K562 (cell line): Measurements from ENCODE around the gene ARID3B. TPM values are rescaled to one million over a fixed set of nuclear protein-coding genes. Genes with fewer than 3 reads are reported as not detected.

Experiments used
- ATAC-seq: fragments of 200-7000 bp; cut with Tn5 transposase; 3 replicates; pipeline ENCODE4 v1.9.1; 2020; ENCODE audit warnings: moderate library complexity
- BruUV-seq: library from RNA; stranded (reverse); fragments of 400-500 nt; replicated peaks from 2 replicates; lab custom pipeline; 2021; lab: Mats Ljungman, UMichigan
- CTCF ChIA-PET: fragments of 300-600 bp; formaldehyde crosslinking; extraction: SDS; loops from one replicate; lab custom pipeline; 2021; ENCODE audit warnings: low intra/inter-chr PET ratio; lab: Yijun Ruan, JAX
- POLR2A ChIA-PET: fragments of 300-600, 350-650 bp; sonication (Branson Sonifier 250); formaldehyde crosslinking; extraction: SDS; loops from one replicate; lab custom pipeline; 2021; ENCODE audit warnings: antibody characterized with exemption, inconsistent platforms; lab: Yijun Ruan, JAX
- DNase-seq, 4 experiments: peaks; one replicate each; pipeline versions ENCODE4 v3.0.0 to v3.0.0-alpha.2; 2011 to 2018; ENCODE audit warnings: low spot score in 3 of 4, mixed read lengths in 3 of 4; ENCODE audit errors: extremely low read depth in 1 of 4
- FAIRE-seq: peaks from 2 replicates; lab custom pipeline; 2011; peaks lifted over from hg19 to GRCh38; lab: Jason Lieb, UNC
- H2AFZ ChIP-seq: 2 replicates; pipeline ENCODE4 v1.6.0; 2011; ENCODE audit warnings: low read depth, low read length, control low read depth, inconsistent platforms
- H3K27ac ChIP-seq: fragments of 200-600 bp; 3 replicates; pipeline ENCODE4 v1.8.0; 2011; ENCODE audit warnings: low read depth, mild to moderate bottlenecking, control low read depth, inconsistent platforms, low read length, moderate library complexity, mixed read lengths; ENCODE audit errors: extremely low read depth
- H3K27me3 ChIP-seq, 2 experiments: fragments of 300-600 bp in 1 of 2; 2 replicates in 1 of 2; 3 replicates in 1 of 2; pipeline versions ENCODE4 v1.6.0 to v1.8.0; 2011; ENCODE audit warnings: inconsistent platforms in 2 of 2, low read length in 2 of 2, mild to moderate bottlenecking in 1 of 2, mixed read lengths in 1 of 2, moderate library complexity in 1 of 2; ENCODE audit not compliant: control insufficient read depth in 2 of 2, insufficient read depth in 2 of 2
- H3K36me3 ChIP-seq: fragments of 300-600 bp; 3 replicates; pipeline ENCODE4 v1.8.0; 2011; ENCODE audit warnings: mild to moderate bottlenecking, low read length, inconsistent platforms; ENCODE audit not compliant: control insufficient read depth, insufficient read depth
- H3K4me1 ChIP-seq, 2 experiments: fragments of 200-600 bp in 1 of 2; replicated peaks in 1 of 2; 2 replicates in 1 of 2; 3 replicates in 1 of 2; pipeline versions ENCODE4 v1.5.1 to v1.8.0; 2011; ENCODE audit warnings: inconsistent platforms in 2 of 2, low read length in 2 of 2, mild to moderate bottlenecking in 1 of 2, mixed read lengths in 1 of 2, moderate library complexity in 1 of 2; ENCODE audit not compliant: control insufficient read depth in 2 of 2, insufficient read depth in 2 of 2
- H3K4me2 ChIP-seq: 2 replicates; pipeline ENCODE4 v1.6.1; 2011; ENCODE audit warnings: low read length, control low read depth, inconsistent platforms, mixed read lengths; ENCODE audit not compliant: insufficient read depth
- H3K4me3 ChIP-seq: fragments of 200-600 bp; sonication (generic), shearing (Covaris generic); 2 replicates; pipeline ENCODE4 v1.5.1; 2016; ENCODE audit warnings: control low read depth, inconsistent platforms
- H3K79me2 ChIP-seq: fragments of 200-600 bp; 3 replicates; pipeline ENCODE4 v1.8.0; 2011; ENCODE audit warnings: low read length, inconsistent platforms; ENCODE audit not compliant: control insufficient read depth, insufficient read depth
- H3K9ac ChIP-seq, 2 experiments: 2 replicates each; pipeline versions ENCODE4 v1.6.0 to v1.6.1; 2011; ENCODE audit warnings: low read depth in 2 of 2, low read length in 2 of 2, control low read depth in 1 of 2, inconsistent platforms in 1 of 2, mild to moderate bottlenecking in 1 of 2, mixed read lengths in 1 of 2; ENCODE audit not compliant: insufficient read depth in 1 of 2
- H3K9me1 ChIP-seq: one replicate; pipeline ENCODE4 v1.6.0; 2011; ENCODE audit warnings: inconsistent platforms, mild to moderate bottlenecking, low read length, moderate library complexity; ENCODE audit not compliant: control insufficient read depth, insufficient read depth
- H3K9me3 ChIP-seq: replicated peaks from 2 replicates; pipeline ENCODE4 v1.5.1; 2011; ENCODE audit warnings: low read depth, low read length, inconsistent platforms; ENCODE audit not compliant: control insufficient read depth, insufficient read depth
- H4K20me1 ChIP-seq: replicated peaks from 2 replicates; pipeline ENCODE4 v1.6.1; 2011; ENCODE audit warnings: low read length, inconsistent platforms, mixed read lengths; ENCODE audit not compliant: control insufficient read depth, insufficient read depth
- ARID4B ChIP-seq: sonication (generic); formaldehyde crosslinking; IDR thresholded peaks from 2 replicates; pipeline ENCODE4 v1.8.0; 2022; ENCODE audit warnings: mild to moderate bottlenecking, missing genetic modification reagents
- ASH1L ChIP-seq: fragments of 450-650 bp; IDR thresholded peaks from 2 replicates; pipeline ENCODE4 v1.6.1; 2018; ENCODE audit warnings: borderline replicate concordance, mild to moderate bottlenecking, low read depth; ENCODE audit not compliant: partially characterized antibody
- HNRNPH1 ChIP-seq: fragments of 200-400 bp; formaldehyde crosslinking; optimal IDR thresholded peaks from 2 replicates; pipeline ENCODE3; 2017; ENCODE audit warnings: low read depth, mild to moderate bottlenecking, low read length, moderate library complexity
- MCM5 ChIP-seq: fragments of 450-650 bp; IDR thresholded peaks from 2 replicates; pipeline ENCODE4 v1.6.1; 2016; ENCODE audit warnings: low read depth
- NCOA6 ChIP-seq: fragments of 450-650 bp; IDR thresholded peaks from 2 replicates; pipeline ENCODE4 v1.6.1; 2017; ENCODE audit warnings: mild to moderate bottlenecking
- NONO ChIP-seq, 2 experiments: fragments of 200-400 bp in 1 of 2; fragments of 450-650 bp in 1 of 2; formaldehyde crosslinking in 1 of 2; IDR thresholded peaks; 2 replicates each; pipeline ENCODE4 v1.6.1; 2017; ENCODE audit warnings: low read depth in 2 of 2, mild to moderate bottlenecking in 2 of 2, moderate library complexity in 2 of 2, low read length in 1 of 2
- NR4A1 ChIP-seq, 2 experiments: fragments of 250-450 bp in 1 of 2; fragments of 450-650 bp in 1 of 2; sonication (Bioruptor Pico) in 1 of 2; IDR thresholded peaks; 2 replicates each; pipeline versions ENCODE4 v1.4.0 to v1.6.1; 2016 to 2020; ENCODE audit warnings: mild to moderate bottlenecking in 2 of 2, missing compliant biosample characterization in 1 of 2, missing genetic modification characterization in 1 of 2, moderate library complexity in 1 of 2
- RBM14 ChIP-seq: fragments of 200-400 bp; formaldehyde crosslinking; IDR thresholded peaks from 2 replicates; pipeline ENCODE4 v1.6.1; 2018; ENCODE audit warnings: low read depth, mild to moderate bottlenecking, low read length, moderate library complexity, borderline replicate concordance; ENCODE audit not compliant: insufficient read depth
- SIN3B ChIP-seq: fragments of 450-650 bp; IDR thresholded peaks from 2 replicates; pipeline ENCODE4 v1.6.1; 2017; ENCODE audit warnings: low read depth, mild to moderate bottlenecking, moderate library complexity
- WGBS: fragments of 100-300 bp; shearing (Covaris generic); methylation state at CpG from one replicate; pipeline ENCODE4 v1.1.6; 2016; ENCODE audit warnings: low coverage, mixed read lengths; ENCODE audit not compliant: insufficient coverage; ENCODE audit errors: missing lambda C conversion rate; 5-methylcytosine and 5-hydroxymethylcytosine counted together
- in situ Hi-C: fragments of 300-500 bp; cut with MboI; formaldehyde crosslinking; loops from 4 replicates; pipeline ENCODE4 v1.15.0; 2018; ENCODE audit warnings: inconsistent platforms, mixed read lengths
- intact Hi-C: fragments of 100-400 bp; cut with micrococcal nuclease; formaldehyde crosslinking; loops from 2 replicates; pipeline ENCODE4 v1.14.2; 2022
- polyA plus RNA-seq, 8 experiments: library from polyadenylated mRNA; depleted of rRNA in 4 of 8; stranded (reverse) in 5 of 8; unstranded in 3 of 8; fragments of >200 nt; fragmentation: Nextera tagmentation in 2 of 8; fragmentation: Illumina TruSeq in 1 of 8; extraction: Ambion mirVana in 2 of 8; extraction: Trizol in 1 of 8; gene quantifications; 2 replicates each; pipeline versions ENCODE4 v1.2.1 to v1.2.3, GENCODE V29; 2011 to 2014; ENCODE audit warnings: inconsistent platforms in 1 of 8, missing spikeins in 1 of 8
- total RNA-seq, 7 experiments: library from RNA; depleted of rRNA in 6 of 7; stranded (reverse); fragments of >200 nt in 6 of 7; fragmentation: Illumina TruSeq in 2 of 7; extraction: Trizol in 2 of 7; gene quantifications; 2 replicates each; pipeline versions ENCODE4 v1.2.1 to v1.2.3, GENCODE V29; 2011 to 2021; ENCODE audit warnings: low replicate concordance in 1 of 7
- TF ChIP-seq, protein P1 (sequence below): sonication (generic); formaldehyde crosslinking; IDR thresholded peaks from 2 replicates; pipeline ENCODE4 v1.8.0; 2023; ENCODE audit warnings: mild to moderate bottlenecking, missing genetic modification reagents
- TF ChIP-seq, protein P2 (sequence below): fragments of 250-450 bp; sonication (Bioruptor Pico); IDR thresholded peaks from 2 replicates; pipeline ENCODE4 v1.9.0; 2021; ENCODE audit warnings: mild to moderate bottlenecking, inconsistent platforms

ARID3B gene
- total and polyA plus RNA-seq, 9 of the 15 experiments (the other 6 are each of a cell fraction or from before 2014, with no cell fraction given) = 0.32 to 15.1 (median 7.1) TPM

GRCh38 chr15:74585857-74586256, 44.8 kb downstream of the ARID3B start:
- FAIRE-seq (no peak), DNase-seq (no peak), ATAC-seq (no peak)
- ChIA-PET CTCF (no interaction called here), POLR2A (interaction anchor here (0.9 to 1.0 kb wide), 2 partner anchors 11 to 12 kb away, joined by 3 read pairs; no protein-coding TSS in a partner anchor)
- Histone ChIP-seq H3K36me3 (peaks cover 4% of the 10 kb centered on the region; the same call in 2 of the 3 replicates), H2AFZ (no peak overlapping the region), H3K9me3 (no peaks in the 10 kb centered on the region), H3K79me2 (no peaks in the 10 kb centered on the region), H3K27ac (no peak overlapping the region), H3K4me3 (no peak overlapping the region), H3K27me3 (no peaks in the 10 kb centered on the region), H3K4me1 (peaks cover 16 to 20% of the 10 kb centered on the region in 2 experiments; a peak in 4 of 5 replicates), H3K4me2 (no peak overlapping the region), H4K20me1 (peaks cover 23% of the 10 kb centered on the region), H3K9ac (no peak overlapping the region), H3K9me1 (peaks cover 9% of the 10 kb centered on the region)
- BruUV-seq = no TSS peak
- intact Hi-C loops (loop anchor here (2.0 kb wide), 1 partner anchor 39 kb away; no protein-coding TSS in a partner anchor), in situ Hi-C loops (no loop called here)
- WGBS = 75% methylated on average over 9 of the region's 9 CpGs
- TF ChIP-seq HNRNPH1 (no peak), ARID4B (no peak), NCOA6 (no peak), NR4A1 (CRISPR knock-in tag; IDR thresholded peaks at IDR 0.05) (no peak), NR4A1 (tag; IDR thresholded peaks at IDR 0.05) (no peak), MCM5 (no peak), SIN3B (no peak), NONO (IDR thresholded peaks at IDR 0.05; ENCODE audit: low read depth in 2 of 2, low read length in 1 of 2) (no peak), ASH1L (no peak), RBM14 (no peak)
- TF ChIP-seq, protein P1, sequence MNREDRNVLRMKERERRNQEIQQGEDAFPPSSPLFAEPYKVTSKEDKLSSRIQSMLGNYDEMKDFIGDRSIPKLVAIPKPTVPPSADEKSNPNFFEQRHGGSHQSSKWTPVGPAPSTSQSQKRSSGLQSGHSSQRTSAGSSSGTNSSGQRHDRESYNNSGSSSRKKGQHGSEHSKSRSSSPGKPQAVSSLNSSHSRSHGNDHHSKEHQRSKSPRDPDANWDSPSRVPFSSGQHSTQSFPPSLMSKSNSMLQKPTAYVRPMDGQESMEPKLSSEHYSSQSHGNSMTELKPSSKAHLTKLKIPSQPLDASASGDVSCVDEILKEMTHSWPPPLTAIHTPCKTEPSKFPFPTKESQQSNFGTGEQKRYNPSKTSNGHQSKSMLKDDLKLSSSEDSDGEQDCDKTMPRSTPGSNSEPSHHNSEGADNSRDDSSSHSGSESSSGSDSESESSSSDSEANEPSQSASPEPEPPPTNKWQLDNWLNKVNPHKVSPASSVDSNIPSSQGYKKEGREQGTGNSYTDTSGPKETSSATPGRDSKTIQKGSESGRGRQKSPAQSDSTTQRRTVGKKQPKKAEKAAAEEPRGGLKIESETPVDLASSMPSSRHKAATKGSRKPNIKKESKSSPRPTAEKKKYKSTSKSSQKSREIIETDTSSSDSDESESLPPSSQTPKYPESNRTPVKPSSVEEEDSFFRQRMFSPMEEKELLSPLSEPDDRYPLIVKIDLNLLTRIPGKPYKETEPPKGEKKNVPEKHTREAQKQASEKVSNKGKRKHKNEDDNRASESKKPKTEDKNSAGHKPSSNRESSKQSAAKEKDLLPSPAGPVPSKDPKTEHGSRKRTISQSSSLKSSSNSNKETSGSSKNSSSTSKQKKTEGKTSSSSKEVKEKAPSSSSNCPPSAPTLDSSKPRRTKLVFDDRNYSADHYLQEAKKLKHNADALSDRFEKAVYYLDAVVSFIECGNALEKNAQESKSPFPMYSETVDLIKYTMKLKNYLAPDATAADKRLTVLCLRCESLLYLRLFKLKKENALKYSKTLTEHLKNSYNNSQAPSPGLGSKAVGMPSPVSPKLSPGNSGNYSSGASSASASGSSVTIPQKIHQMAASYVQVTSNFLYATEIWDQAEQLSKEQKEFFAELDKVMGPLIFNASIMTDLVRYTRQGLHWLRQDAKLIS = no peak
- TF ChIP-seq, protein P2, sequence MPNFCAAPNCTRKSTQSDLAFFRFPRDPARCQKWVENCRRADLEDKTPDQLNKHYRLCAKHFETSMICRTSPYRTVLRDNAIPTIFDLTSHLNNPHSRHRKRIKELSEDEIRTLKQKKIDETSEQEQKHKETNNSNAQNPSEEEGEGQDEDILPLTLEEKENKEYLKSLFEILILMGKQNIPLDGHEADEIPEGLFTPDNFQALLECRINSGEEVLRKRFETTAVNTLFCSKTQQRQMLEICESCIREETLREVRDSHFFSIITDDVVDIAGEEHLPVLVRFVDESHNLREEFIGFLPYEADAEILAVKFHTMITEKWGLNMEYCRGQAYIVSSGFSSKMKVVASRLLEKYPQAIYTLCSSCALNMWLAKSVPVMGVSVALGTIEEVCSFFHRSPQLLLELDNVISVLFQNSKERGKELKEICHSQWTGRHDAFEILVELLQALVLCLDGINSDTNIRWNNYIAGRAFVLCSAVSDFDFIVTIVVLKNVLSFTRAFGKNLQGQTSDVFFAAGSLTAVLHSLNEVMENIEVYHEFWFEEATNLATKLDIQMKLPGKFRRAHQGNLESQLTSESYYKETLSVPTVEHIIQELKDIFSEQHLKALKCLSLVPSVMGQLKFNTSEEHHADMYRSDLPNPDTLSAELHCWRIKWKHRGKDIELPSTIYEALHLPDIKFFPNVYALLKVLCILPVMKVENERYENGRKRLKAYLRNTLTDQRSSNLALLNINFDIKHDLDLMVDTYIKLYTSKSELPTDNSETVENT (CRISPR knock-in tag) = no peak
